Prostate gland (tissue), 2 donors: Measurements from ENCODE around the gene AGPAT2.

Experiments used
- CTCF ChIP-seq, 4 experiments: fragments of 200-600 bp in 2 of 4; fragments of 450-650 bp in 2 of 4; sonication (generic) in 2 of 4; IDR thresholded peaks; 1 replicate in 3 of 4; 2 replicates in 1 of 4; pipeline ENCODE4 v1.5.1; 2016 to 2019; ENCODE audit warnings: antibody characterized with exemption in 4 of 4, mild to moderate bottlenecking in 2 of 4, moderate library complexity in 2 of 4
- POLR2A ChIP-seq: fragments of 450-650 bp; IDR thresholded peaks from one replicate; pipeline ENCODE4 v1.6.1; 2016; ENCODE audit warnings: antibody characterized with exemption, mild to moderate bottlenecking
- POLR2AphosphoS5 ChIP-seq: sonication (generic); formaldehyde crosslinking; IDR thresholded peaks from one replicate; pipeline ENCODE4 v1.6.1; 2017; ENCODE audit warnings: antibody characterized with exemption

GRCh38 chr9:136700959-136701667 lies 13.9 kb upstream of the AGPAT2 start:
- TF ChIP-seq CTCF (IDR thresholded peaks at IDR 0.05) (no peak), POLR2AphosphoS5 (no peak), POLR2A (no peak)
